HEK293 (cell line): ENCODE measurements around the gene CEBPG.

ENCODE experiments used
- CTCF ChIP-seq: fragments of 450-650 bp; formaldehyde crosslinking; IDR thresholded peaks from 2 replicates; pipeline ENCODE4 v1.5.1; 2016; ENCODE audit warnings: missing biosample characterization, missing genetic modification characterization
- GLIS1 ChIP-seq: fragments of 450-650 bp; formaldehyde crosslinking; IDR thresholded peaks from 2 replicates; pipeline ENCODE4 v1.5.1; 2016; ENCODE audit warnings: missing biosample characterization, missing genetic modification characterization
- PRDM10 ChIP-seq: fragments of 450-650 bp; formaldehyde crosslinking; IDR thresholded peaks from 2 replicates; pipeline ENCODE4 v1.5.1; 2016; ENCODE audit warnings: missing biosample characterization, missing genetic modification characterization
- REPIN1 ChIP-seq: fragments of 450-650 bp; formaldehyde crosslinking; IDR thresholded peaks from 2 replicates; pipeline ENCODE4 v1.5.1; 2017; ENCODE audit warnings: missing biosample characterization, missing genetic modification characterization, low read depth
- SCRT1 ChIP-seq: fragments of 450-650 bp; formaldehyde crosslinking; IDR thresholded peaks from 2 replicates; pipeline ENCODE4 v1.5.1; 2016; ENCODE audit warnings: missing biosample characterization, missing genetic modification characterization, borderline replicate concordance
- YY2 ChIP-seq: fragments of 450-650 bp; formaldehyde crosslinking; IDR thresholded peaks from 2 replicates; pipeline ENCODE4 v1.5.1; 2016; ENCODE audit warnings: missing biosample characterization, missing genetic modification characterization
- ZBTB7A ChIP-seq: fragments of 450-650 bp; formaldehyde crosslinking; IDR thresholded peaks from 2 replicates; pipeline ENCODE4 v1.5.1; 2016; ENCODE audit warnings: low read depth, missing biosample characterization, missing genetic modification characterization
- ZFP3 ChIP-seq: fragments of 450-650 bp; formaldehyde crosslinking; IDR thresholded peaks from 2 replicates; pipeline ENCODE4 v1.5.1; 2016; ENCODE audit warnings: low read depth, missing biosample characterization, missing genetic modification characterization
- ZNF19 ChIP-seq: fragments of 450-650 bp; formaldehyde crosslinking; IDR thresholded peaks from 2 replicates; pipeline ENCODE4; 2016; ENCODE audit warnings: missing biosample characterization, missing genetic modification characterization, low read depth
- ZNF202 ChIP-seq: fragments of 450-650 bp; formaldehyde crosslinking; IDR thresholded peaks from 2 replicates; pipeline ENCODE4 v1.5.1; 2016; ENCODE audit warnings: missing biosample characterization, missing genetic modification characterization, borderline replicate concordance
- ZNF214 ChIP-seq: fragments of 450-650 bp; formaldehyde crosslinking; IDR thresholded peaks from 2 replicates; pipeline ENCODE4 v1.5.1; 2017; ENCODE audit warnings: missing biosample characterization, mild to moderate bottlenecking, missing genetic modification characterization, borderline replicate concordance
- ZNF426 ChIP-seq: fragments of 450-650 bp; formaldehyde crosslinking; IDR thresholded peaks from 2 replicates; pipeline ENCODE4 v1.5.1; 2017; ENCODE audit warnings: missing biosample characterization, missing genetic modification characterization, mild to moderate bottlenecking, inconsistent platforms, moderate library complexity
- ZNF521 ChIP-seq: fragments of 450-650 bp; formaldehyde crosslinking; IDR thresholded peaks from 2 replicates; pipeline ENCODE4 v1.5.1; 2017; ENCODE audit warnings: missing biosample characterization, mild to moderate bottlenecking, missing genetic modification characterization
- ZNF624 ChIP-seq: fragments of 450-650 bp; formaldehyde crosslinking; IDR thresholded peaks from 2 replicates; pipeline ENCODE4 v1.5.1; 2017; ENCODE audit warnings: missing biosample characterization, missing genetic modification characterization
- ZNF76 ChIP-seq: fragments of 450-650 bp; formaldehyde crosslinking; IDR thresholded peaks from 2 replicates; pipeline ENCODE4; 2016; ENCODE audit warnings: low read depth, missing biosample characterization, missing genetic modification characterization, borderline replicate concordance
- ZNF785 ChIP-seq: fragments of 450-650 bp; formaldehyde crosslinking; IDR thresholded peaks from 2 replicates; pipeline ENCODE4 v1.5.1; 2016; ENCODE audit warnings: missing biosample characterization, missing genetic modification characterization
- ZNF792 ChIP-seq: fragments of 450-650 bp; formaldehyde crosslinking; IDR thresholded peaks from 2 replicates; pipeline ENCODE4 v1.5.1; 2016; ENCODE audit warnings: missing biosample characterization, missing genetic modification characterization
- ZNF830 ChIP-seq: fragments of 450-650 bp; IDR thresholded peaks from 2 replicates; pipeline ENCODE4 v1.5.0; 2018; ENCODE audit warnings: missing biosample characterization, missing genetic modification characterization, low read depth, mild to moderate bottlenecking, moderate library complexity
- ZSCAN30 ChIP-seq: fragments of 450-650 bp; IDR thresholded peaks from 2 replicates; pipeline ENCODE4 v1.5.1; 2018; ENCODE audit warnings: missing biosample characterization, mild to moderate bottlenecking, missing genetic modification characterization, moderate library complexity
- TF ChIP-seq, protein P1 (sequence below): fragments of 450-650 bp; formaldehyde crosslinking; IDR thresholded peaks from 2 replicates; pipeline ENCODE4 v1.5.1; 2016; ENCODE audit warnings: missing biosample characterization, missing genetic modification characterization
- TF ChIP-seq, protein P2 (sequence below): fragments of 450-650 bp; formaldehyde crosslinking; IDR thresholded peaks from 2 replicates; pipeline ENCODE4 v1.5.1; 2017; ENCODE audit warnings: missing biosample characterization, missing genetic modification characterization
- TF ChIP-seq, protein P3 (sequence below): fragments of 450-650 bp; formaldehyde crosslinking; conservative IDR thresholded peaks from 2 replicates; pipeline ENCODE4 v1.5.1; 2016; ENCODE audit warnings: low read depth, missing biosample characterization, missing genetic modification characterization
- TF ChIP-seq, protein P4 (sequence below): fragments of 450-650 bp; formaldehyde crosslinking; IDR thresholded peaks from 2 replicates; pipeline ENCODE4 v1.5.1; 2016; ENCODE audit warnings: missing biosample characterization, missing genetic modification characterization

Gene CEBPG

DNA sequence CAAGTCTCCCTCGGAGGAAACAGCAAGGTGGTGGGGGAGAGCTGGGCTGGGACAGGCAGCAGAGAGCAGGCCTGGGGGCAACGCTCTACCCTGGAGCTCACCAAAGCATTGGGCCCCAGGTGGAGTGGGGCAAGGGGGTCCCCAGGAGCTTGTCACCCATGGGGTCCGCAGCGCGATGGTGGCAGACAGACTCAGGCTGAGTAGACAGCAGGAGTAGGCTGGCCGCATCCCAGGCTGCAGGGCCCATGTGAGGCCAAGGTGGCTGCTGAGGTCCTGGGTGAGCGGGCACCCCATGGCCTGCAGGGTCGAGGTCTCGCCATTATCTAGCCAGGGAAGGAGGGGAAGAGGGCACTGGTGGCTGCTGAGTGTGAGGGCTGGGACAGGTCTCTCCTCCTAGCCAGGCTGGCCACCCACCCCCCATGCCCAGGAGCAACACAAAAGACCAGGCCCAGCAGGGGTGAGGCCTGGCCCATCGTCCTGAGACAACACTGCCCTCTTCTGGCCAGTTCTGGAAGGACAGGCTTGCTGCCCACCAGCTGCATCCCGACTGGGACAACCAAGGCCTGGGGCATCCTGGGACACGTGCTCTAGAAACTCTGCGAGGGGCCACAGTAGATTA, 33.1 kb downstream of the CEBPG start (continued):
- TF ChIP-seq, protein P1, sequence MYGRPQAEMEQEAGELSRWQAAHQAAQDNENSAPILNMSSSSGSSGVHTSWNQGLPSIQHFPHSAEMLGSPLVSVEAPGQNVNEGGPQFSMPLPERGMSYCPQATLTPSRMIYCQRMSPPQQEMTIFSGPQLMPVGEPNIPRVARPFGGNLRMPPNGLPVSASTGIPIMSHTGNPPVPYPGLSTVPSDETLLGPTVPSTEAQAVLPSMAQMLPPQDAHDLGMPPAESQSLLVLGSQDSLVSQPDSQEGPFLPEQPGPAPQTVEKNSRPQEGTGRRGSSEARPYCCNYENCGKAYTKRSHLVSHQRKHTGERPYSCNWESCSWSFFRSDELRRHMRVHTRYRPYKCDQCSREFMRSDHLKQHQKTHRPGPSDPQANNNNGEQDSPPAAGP (tag by site-specific recombination) = peak; percentile 89
- TF ChIP-seq ZNF521 (tag by site-specific recombination) (0 out of 2 replicates have a peak, but pooled peaks have one; percentile 53), ZNF785 (tag by site-specific recombination) (peak; percentile 64; the same call in 1 of the 2 replicates), ZNF426 (tag by site-specific recombination) (no peak), ZNF19 (tag by site-specific recombination) (no peak), PRDM10 (tag by site-specific recombination) (peak; percentile 74), YY2 (0 out of 2 replicates have a peak, but pooled peaks have one; percentile 32), ZNF624 (no peak), CTCF (peak; percentile 99), ZNF792 (tag by site-specific recombination) (0 out of 2 replicates have a peak, but pooled peaks have one; percentile 66), ZBTB7A (peak; percentile 86), ZNF202 (tag by site-specific recombination) (no peak), ZNF76 (tag by site-specific recombination) (peak; percentile 40; the same call in 1 of the 2 replicates), REPIN1 (tag by site-specific recombination) (0 out of 2 replicates have a peak, but pooled peaks have one; percentile 62), ZFP3 (tag by site-specific recombination) (no peak), ZNF214 (tag by site-specific recombination) (no peak), GLIS1 (peak; percentile 75), ZNF830 (tag by site-specific recombination) (no peak), ZSCAN30 (tag by site-specific recombination) (peak; percentile 86; the same call in 1 of the 2 replicates), SCRT1 (no peak)
- TF ChIP-seq, protein P2, sequence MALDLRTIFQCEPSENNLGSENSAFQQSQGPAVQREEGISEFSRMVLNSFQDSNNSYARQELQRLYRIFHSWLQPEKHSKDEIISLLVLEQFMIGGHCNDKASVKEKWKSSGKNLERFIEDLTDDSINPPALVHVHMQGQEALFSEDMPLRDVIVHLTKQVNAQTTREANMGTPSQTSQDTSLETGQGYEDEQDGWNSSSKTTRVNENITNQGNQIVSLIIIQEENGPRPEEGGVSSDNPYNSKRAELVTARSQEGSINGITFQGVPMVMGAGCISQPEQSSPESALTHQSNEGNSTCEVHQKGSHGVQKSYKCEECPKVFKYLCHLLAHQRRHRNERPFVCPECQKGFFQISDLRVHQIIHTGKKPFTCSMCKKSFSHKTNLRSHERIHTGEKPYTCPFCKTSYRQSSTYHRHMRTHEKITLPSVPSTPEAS (tag by site-specific recombination) = peak; percentile 47; the same call in 1 of the 2 replicates
- TF ChIP-seq, protein P3, sequence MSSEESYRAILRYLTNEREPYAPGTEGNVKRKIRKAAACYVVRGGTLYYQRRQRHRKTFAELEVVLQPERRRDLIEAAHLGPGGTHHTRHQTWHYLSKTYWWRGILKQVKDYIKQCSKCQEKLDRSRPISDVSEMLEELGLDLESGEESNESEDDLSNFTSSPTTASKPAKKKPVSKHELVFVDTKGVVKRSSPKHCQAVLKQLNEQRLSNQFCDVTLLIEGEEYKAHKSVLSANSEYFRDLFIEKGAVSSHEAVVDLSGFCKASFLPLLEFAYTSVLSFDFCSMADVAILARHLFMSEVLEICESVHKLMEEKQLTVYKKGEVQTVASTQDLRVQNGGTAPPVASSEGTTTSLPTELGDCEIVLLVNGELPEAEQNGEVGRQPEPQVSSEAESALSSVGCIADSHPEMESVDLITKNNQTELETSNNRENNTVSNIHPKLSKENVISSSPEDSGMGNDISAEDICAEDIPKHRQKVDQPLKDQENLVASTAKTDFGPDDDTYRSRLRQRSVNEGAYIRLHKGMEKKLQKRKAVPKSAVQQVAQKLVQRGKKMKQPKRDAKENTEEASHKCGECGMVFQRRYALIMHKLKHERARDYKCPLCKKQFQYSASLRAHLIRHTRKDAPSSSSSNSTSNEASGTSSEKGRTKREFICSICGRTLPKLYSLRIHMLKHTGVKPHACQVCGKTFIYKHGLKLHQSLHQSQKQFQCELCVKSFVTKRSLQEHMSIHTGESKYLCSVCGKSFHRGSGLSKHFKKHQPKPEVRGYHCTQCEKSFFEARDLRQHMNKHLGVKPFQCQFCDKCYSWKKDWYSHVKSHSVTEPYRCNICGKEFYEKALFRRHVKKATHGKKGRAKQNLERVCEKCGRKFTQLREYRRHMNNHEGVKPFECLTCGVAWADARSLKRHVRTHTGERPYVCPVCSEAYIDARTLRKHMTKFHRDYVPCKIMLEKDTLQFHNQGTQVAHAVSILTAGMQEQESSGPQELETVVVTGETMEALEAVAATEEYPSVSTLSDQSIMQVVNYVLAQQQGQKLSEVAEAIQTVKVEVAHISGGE (tag by site-specific recombination) = no peak
- TF ChIP-seq, protein P4, sequence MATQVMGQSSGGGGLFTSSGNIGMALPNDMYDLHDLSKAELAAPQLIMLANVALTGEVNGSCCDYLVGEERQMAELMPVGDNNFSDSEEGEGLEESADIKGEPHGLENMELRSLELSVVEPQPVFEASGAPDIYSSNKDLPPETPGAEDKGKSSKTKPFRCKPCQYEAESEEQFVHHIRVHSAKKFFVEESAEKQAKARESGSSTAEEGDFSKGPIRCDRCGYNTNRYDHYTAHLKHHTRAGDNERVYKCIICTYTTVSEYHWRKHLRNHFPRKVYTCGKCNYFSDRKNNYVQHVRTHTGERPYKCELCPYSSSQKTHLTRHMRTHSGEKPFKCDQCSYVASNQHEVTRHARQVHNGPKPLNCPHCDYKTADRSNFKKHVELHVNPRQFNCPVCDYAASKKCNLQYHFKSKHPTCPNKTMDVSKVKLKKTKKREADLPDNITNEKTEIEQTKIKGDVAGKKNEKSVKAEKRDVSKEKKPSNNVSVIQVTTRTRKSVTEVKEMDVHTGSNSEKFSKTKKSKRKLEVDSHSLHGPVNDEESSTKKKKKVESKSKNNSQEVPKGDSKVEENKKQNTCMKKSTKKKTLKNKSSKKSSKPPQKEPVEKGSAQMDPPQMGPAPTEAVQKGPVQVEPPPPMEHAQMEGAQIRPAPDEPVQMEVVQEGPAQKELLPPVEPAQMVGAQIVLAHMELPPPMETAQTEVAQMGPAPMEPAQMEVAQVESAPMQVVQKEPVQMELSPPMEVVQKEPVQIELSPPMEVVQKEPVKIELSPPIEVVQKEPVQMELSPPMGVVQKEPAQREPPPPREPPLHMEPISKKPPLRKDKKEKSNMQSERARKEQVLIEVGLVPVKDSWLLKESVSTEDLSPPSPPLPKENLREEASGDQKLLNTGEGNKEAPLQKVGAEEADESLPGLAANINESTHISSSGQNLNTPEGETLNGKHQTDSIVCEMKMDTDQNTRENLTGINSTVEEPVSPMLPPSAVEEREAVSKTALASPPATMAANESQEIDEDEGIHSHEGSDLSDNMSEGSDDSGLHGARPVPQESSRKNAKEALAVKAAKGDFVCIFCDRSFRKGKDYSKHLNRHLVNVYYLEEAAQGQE (tag by site-specific recombination) = 0 out of 2 replicates have a peak, but pooled peaks have one; percentile 16
